HG02852 (cell line): ENCODE data around the gene B2M.

Experiments
- ATAC-seq: cut with Tn5 transposase; IDR thresholded peaks from one replicate; pipeline ENCODE4 v1.9.1; 2021; ENCODE audit warnings: mild to moderate bottlenecking, moderate library complexity; ENCODE audit not compliant: unreplicated experiment

B2M gene

GRCh38 chr15:44765036-44765435 is 53.7 kb downstream of the B2M start:
- no peak for ATAC-seq
